22Rv1 (cell line): Measurements from ENCODE around the gene TOPAZ1.

ENCODE experiments used
- ZFX ChIP-seq: fragments of 450-650 bp; IDR thresholded peaks from 2 replicates; pipeline ENCODE4 v1.6.1; 2017; ENCODE audit warnings: antibody characterized with exemption, borderline replicate concordance
- TF ChIP-seq, protein P1 (sequence below): fragments of 450-650 bp; IDR thresholded peaks from 2 replicates; pipeline ENCODE4 v1.5.1; 2017; ENCODE audit warnings: mild to moderate bottlenecking

DNA sequence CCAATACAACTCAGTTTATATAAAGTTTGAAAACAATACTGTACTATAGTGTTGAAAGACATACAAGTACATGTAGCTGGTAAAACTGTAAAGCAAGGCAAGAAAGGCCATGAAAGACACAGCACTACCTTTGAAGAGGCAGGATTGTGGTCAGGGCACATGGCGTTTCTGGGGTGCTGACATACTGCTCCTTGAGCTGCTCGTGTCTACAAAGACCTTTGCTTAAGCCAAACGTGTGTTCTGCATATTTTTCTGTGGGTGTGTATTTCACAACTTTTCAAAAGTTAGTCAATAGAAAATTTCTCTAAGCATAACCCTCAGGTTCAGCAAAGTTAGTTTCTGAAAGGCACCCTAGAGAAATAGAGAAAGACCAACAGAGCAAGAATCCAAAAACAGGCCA lies 14.1 kb upstream of the TOPAZ1 start:
- TF ChIP-seq, protein P1, sequence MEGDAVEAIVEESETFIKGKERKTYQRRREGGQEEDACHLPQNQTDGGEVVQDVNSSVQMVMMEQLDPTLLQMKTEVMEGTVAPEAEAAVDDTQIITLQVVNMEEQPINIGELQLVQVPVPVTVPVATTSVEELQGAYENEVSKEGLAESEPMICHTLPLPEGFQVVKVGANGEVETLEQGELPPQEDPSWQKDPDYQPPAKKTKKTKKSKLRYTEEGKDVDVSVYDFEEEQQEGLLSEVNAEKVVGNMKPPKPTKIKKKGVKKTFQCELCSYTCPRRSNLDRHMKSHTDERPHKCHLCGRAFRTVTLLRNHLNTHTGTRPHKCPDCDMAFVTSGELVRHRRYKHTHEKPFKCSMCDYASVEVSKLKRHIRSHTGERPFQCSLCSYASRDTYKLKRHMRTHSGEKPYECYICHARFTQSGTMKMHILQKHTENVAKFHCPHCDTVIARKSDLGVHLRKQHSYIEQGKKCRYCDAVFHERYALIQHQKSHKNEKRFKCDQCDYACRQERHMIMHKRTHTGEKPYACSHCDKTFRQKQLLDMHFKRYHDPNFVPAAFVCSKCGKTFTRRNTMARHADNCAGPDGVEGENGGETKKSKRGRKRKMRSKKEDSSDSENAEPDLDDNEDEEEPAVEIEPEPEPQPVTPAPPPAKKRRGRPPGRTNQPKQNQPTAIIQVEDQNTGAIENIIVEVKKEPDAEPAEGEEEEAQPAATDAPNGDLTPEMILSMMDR: no peak
- TF ChIP-seq ZFX: no peak
